ENCODE data around the gene SNX27. TPM values are rescaled to one million over a fixed set of nuclear protein-coding genes. Genes with fewer than 3 reads are reported as not detected.

SNX27 gene
- total RNA-seq, 1 experiment from 2014 or later: 56.0 TPM

DNA sequence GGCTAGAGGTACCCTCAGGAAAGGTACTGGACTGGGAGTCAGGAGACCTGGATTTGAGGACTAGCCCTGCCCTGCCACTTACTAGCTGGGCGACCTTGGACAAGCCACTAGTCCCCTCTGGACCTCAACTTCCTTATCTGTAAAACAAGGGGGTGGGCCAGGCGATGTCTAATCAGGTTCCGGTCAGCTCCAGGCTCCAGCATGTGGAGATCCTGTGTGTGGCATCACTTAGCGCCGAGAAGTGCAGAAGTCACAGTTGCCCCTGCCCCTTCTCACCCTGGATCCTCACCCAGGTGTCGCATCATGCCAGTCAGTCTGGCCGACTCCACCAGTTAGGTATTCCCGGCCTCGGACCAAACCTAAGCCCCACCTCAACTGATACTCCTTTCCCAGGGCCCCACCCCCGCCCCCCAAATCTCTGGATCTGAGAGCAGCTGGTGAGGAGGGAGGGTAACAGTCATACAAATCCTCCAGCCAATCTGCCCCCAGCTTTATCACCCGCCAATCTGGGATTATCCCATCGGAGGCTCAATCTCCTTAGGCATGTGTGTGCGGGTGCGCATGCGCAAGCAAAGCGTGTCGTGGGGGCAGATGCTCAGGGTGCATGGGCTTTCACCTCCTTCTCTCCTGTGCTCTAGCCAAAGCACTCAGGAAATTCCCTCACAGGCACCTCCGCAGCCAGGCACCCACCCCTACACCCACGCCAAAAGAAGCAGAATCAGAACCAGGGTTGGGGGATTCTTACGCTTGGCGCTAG, 99.4 kb downstream of the SNX27 start:
- TF ChIP-seq, protein P1, sequence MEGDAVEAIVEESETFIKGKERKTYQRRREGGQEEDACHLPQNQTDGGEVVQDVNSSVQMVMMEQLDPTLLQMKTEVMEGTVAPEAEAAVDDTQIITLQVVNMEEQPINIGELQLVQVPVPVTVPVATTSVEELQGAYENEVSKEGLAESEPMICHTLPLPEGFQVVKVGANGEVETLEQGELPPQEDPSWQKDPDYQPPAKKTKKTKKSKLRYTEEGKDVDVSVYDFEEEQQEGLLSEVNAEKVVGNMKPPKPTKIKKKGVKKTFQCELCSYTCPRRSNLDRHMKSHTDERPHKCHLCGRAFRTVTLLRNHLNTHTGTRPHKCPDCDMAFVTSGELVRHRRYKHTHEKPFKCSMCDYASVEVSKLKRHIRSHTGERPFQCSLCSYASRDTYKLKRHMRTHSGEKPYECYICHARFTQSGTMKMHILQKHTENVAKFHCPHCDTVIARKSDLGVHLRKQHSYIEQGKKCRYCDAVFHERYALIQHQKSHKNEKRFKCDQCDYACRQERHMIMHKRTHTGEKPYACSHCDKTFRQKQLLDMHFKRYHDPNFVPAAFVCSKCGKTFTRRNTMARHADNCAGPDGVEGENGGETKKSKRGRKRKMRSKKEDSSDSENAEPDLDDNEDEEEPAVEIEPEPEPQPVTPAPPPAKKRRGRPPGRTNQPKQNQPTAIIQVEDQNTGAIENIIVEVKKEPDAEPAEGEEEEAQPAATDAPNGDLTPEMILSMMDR (IDR thresholded peaks at IDR 0.05): no peak
- TF ChIP-seq, protein P2, sequence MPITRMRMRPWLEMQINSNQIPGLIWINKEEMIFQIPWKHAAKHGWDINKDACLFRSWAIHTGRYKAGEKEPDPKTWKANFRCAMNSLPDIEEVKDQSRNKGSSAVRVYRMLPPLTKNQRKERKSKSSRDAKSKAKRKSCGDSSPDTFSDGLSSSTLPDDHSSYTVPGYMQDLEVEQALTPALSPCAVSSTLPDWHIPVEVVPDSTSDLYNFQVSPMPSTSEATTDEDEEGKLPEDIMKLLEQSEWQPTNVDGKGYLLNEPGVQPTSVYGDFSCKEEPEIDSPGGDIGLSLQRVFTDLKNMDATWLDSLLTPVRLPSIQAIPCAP (CRISPR knock-in tag; IDR thresholded peaks at IDR 0.05): no peak
- TF ChIP-seq NR1H2 (CRISPR knock-in tag; IDR thresholded peaks at IDR 0.05): no peak
- TF ChIP-seq GABPB1 (CRISPR knock-in tag; IDR thresholded peaks at IDR 0.05): no peak
- TF ChIP-seq, protein P3, sequence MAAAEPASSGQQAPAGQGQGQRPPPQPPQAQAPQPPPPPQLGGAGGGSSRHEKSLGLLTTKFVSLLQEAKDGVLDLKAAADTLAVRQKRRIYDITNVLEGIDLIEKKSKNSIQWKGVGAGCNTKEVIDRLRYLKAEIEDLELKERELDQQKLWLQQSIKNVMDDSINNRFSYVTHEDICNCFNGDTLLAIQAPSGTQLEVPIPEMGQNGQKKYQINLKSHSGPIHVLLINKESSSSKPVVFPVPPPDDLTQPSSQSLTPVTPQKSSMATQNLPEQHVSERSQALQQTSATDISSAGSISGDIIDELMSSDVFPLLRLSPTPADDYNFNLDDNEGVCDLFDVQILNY (CRISPR knock-in tag; IDR thresholded peaks at IDR 0.05): no peak
- TF ChIP-seq, protein P4, sequence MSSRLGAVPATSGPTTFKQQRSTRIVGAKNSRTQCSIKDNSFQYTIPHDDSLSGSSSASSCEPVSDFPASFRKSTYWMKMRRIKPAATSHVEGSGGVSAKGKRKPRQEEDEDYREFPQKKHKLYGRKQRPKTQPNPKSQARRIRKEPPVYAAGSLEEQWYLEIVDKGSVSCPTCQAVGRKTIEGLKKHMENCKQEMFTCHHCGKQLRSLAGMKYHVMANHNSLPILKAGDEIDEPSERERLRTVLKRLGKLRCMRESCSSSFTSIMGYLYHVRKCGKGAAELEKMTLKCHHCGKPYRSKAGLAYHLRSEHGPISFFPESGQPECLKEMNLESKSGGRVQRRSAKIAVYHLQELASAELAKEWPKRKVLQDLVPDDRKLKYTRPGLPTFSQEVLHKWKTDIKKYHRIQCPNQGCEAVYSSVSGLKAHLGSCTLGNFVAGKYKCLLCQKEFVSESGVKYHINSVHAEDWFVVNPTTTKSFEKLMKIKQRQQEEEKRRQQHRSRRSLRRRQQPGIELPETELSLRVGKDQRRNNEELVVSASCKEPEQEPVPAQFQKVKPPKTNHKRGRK (CRISPR knock-in tag; IDR thresholded peaks at IDR 0.05; ENCODE audit: borderline replicate concordance): no peak
- TF ChIP-seq, protein P5, sequence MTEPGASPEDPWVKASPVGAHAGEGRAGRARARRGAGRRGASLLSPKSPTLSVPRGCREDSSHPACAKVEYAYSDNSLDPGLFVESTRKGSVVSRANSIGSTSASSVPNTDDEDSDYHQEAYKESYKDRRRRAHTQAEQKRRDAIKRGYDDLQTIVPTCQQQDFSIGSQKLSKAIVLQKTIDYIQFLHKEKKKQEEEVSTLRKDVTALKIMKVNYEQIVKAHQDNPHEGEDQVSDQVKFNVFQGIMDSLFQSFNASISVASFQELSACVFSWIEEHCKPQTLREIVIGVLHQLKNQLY (CRISPR knock-in tag; IDR thresholded peaks at IDR 0.05): no peak
- TF ChIP-seq RELA (CRISPR knock-in tag; IDR thresholded peaks at IDR 0.05; ENCODE audit: borderline replicate concordance): no peak
- no peak for TF ChIP-seq NFE2L1 (CRISPR knock-in tag; IDR thresholded peaks at IDR 0.05)
- TF ChIP-seq E2F1 (CRISPR knock-in tag; IDR thresholded peaks at IDR 0.05): no peak
- no peak for TF ChIP-seq ZBTB43 (CRISPR knock-in tag; IDR thresholded peaks at IDR 0.05)
- no peak for TF ChIP-seq ERG (CRISPR knock-in tag; IDR thresholded peaks at IDR 0.05)
- no peak for TF ChIP-seq ZNF532 (CRISPR knock-in tag; IDR thresholded peaks at IDR 0.05; ENCODE audit: borderline replicate concordance)
- no peak for TF ChIP-seq ELF4 (CRISPR knock-in tag; IDR thresholded peaks at IDR 0.05; ENCODE audit: low read depth)
- no peak for TF ChIP-seq GTF2I (CRISPR knock-in tag; conservative IDR thresholded peaks at IDR 0.05)
- TF ChIP-seq, protein P6, sequence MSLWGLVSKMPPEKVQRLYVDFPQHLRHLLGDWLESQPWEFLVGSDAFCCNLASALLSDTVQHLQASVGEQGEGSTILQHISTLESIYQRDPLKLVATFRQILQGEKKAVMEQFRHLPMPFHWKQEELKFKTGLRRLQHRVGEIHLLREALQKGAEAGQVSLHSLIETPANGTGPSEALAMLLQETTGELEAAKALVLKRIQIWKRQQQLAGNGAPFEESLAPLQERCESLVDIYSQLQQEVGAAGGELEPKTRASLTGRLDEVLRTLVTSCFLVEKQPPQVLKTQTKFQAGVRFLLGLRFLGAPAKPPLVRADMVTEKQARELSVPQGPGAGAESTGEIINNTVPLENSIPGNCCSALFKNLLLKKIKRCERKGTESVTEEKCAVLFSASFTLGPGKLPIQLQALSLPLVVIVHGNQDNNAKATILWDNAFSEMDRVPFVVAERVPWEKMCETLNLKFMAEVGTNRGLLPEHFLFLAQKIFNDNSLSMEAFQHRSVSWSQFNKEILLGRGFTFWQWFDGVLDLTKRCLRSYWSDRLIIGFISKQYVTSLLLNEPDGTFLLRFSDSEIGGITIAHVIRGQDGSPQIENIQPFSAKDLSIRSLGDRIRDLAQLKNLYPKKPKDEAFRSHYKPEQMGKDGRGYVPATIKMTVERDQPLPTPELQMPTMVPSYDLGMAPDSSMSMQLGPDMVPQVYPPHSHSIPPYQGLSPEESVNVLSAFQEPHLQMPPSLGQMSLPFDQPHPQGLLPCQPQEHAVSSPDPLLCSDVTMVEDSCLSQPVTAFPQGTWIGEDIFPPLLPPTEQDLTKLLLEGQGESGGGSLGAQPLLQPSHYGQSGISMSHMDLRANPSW (CRISPR knock-in tag; conservative IDR thresholded peaks at IDR 0.05; ENCODE audit: low read depth): no peak
- TF ChIP-seq ZNF232 (CRISPR knock-in tag; IDR thresholded peaks at IDR 0.05): no peak
- peaks cover 13% of the 10 kb centered on the region for H3K27me3 Mint-ChIP-seq (ENCODE audit: low read depth)
- DNase-seq (ENCODE audit: low spot score): no peak
- ChIA-PET POLR2A (no interaction called here), CTCF (interaction anchor here (0.6 to 1.1 kb wide), 2 partner anchors 125 to 152 kb away, joined by 4 read pairs; no protein-coding TSS in a partner anchor)
- peaks cover 11% of the 10 kb centered on the region for H3K4me1 Mint-ChIP-seq
- H3K9me3 Mint-ChIP-seq: no peaks in the 10 kb centered on the region
- ATAC-seq: no peak
- H3K27ac Mint-ChIP-seq: no peak overlapping the region
- H3K4me3 Mint-ChIP-seq: no peak overlapping the region
- no peaks in the 10 kb centered on the region for H3K36me3 Mint-ChIP-seq

Data from WTC11 (cell line).